ENCODE results near the gene QPRT.
"Not testable (repeated sequence)": the region's sequence is repeated elsewhere in the genome, so short reads cannot be mapped to it uniquely, and the experiment has no call there.

DNA sequence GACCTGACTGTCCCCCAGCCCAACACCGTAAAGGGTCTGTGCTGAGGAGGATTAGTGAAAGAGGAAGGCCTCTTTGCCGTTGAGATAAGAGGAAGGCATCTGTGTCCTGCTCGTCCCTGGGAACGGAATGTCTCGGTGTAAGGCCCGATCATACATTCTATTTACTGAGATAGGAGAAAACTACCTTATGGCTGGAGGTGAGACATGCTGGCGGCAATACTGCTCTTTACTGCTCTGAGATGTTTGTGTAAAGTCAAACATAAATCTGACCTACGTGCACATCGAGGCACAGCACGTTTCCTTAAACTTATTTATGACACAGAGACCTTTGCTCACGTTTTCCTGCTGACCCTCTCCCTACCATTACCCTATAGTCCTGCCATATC, 61.6 kb downstream of the QPRT start:
- TF ChIP-seq, protein P1, sequence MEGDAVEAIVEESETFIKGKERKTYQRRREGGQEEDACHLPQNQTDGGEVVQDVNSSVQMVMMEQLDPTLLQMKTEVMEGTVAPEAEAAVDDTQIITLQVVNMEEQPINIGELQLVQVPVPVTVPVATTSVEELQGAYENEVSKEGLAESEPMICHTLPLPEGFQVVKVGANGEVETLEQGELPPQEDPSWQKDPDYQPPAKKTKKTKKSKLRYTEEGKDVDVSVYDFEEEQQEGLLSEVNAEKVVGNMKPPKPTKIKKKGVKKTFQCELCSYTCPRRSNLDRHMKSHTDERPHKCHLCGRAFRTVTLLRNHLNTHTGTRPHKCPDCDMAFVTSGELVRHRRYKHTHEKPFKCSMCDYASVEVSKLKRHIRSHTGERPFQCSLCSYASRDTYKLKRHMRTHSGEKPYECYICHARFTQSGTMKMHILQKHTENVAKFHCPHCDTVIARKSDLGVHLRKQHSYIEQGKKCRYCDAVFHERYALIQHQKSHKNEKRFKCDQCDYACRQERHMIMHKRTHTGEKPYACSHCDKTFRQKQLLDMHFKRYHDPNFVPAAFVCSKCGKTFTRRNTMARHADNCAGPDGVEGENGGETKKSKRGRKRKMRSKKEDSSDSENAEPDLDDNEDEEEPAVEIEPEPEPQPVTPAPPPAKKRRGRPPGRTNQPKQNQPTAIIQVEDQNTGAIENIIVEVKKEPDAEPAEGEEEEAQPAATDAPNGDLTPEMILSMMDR (IDR thresholded peaks at IDR 0.05; ENCODE audit: low read length) = not testable (repeated sequence)
- TF ChIP-seq EZH2phosphoT487 (IDR thresholded peaks at IDR 0.05; ENCODE audit: low read length) = not testable (repeated sequence)
